Measurements from ENCODE around the gene ADGRL3.

ADGRL3 gene

DNA sequence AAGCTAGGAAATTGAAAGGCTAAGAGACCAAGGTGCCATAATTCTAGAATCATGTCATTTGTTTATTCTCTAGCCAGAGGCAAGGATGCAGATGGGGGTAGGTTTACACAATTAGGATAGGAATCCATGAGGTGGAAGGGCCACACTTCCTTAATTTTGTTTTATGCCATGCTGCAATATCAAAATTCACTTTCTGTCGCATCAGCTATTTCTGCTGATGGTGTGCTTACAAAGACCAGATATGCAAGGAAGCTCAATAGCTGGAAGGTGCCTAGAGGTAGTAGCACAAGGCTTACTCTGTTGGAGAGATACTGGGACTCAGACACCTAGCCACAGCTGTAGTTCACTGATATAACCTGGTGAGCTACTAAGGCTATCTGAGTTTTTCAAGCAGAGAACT is 328.5 kb downstream of the ADGRL3 start:
- Histone ChIP-seq H4K20me1 (ENCODE audit: insufficient read depth, low read length) (no peaks in the 10 kb centered on the region), H3K79me2 (ENCODE audit: low read length) (no peaks in the 10 kb centered on the region)
- TF ChIP-seq CTCF (IDR thresholded peaks at IDR 0.05; ENCODE audit: low read depth, low read length) (no peak), EZH2phosphoT487 (IDR thresholded peaks at IDR 0.05; ENCODE audit: low read depth) (no peak)

DNA sequence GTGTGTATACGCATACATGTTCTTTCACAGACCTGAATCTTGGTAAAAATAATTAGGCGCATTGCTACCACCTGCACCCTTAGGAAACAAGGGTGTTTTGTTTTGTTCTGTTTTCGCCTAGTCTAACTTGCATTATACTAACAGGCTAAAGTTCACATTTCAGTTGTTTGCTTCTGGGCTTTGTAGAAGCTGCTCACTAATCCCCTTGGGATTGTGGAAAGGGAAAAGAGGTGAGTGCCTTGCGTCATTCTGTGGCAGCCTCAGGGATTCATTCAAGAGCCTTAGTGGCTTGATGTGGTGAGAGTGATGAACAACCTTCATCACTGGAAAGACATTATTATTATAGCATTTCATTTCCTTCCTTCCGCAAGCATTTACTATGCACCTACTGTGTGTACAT is 331.1 kb downstream of the ADGRL3 start:
- Histone ChIP-seq H3K4me2 (ENCODE audit: low read length) (no peak overlapping the region), H4K20me1 (ENCODE audit: insufficient read depth, low read length) (no peaks in the 10 kb centered on the region), H3K36me3 (replicated peaks; ENCODE audit: low read depth, low read length) (no peaks in the 10 kb centered on the region), H3K27me3 (ENCODE audit: low read depth, low read length) (no peaks in the 10 kb centered on the region), H3K4me1 (ENCODE audit: low read length) (no peaks in the 10 kb centered on the region), H3K9ac (ENCODE audit: low read length) (no peak overlapping the region), H3K9me3 (ENCODE audit: insufficient read depth, low read length) (no peaks in the 10 kb centered on the region), H2AFZ (ENCODE audit: low read depth, low read length) (no peak overlapping the region), H3K79me2 (ENCODE audit: low read length) (no peaks in the 10 kb centered on the region), H3K4me3 (ENCODE audit: low read length) (no peak overlapping the region), H3K27ac (ENCODE audit: low read length) (no peak overlapping the region)
- TF ChIP-seq CTCF (IDR thresholded peaks at IDR 0.05; ENCODE audit: low read depth, low read length) (no peak), EZH2phosphoT487 (IDR thresholded peaks at IDR 0.05; ENCODE audit: low read depth) (no peak)

More for the DNA sequence above, 328.5 kb downstream of the ADGRL3 start:
- no peak overlapping the region for H3K4me3 ChIP-seq (ENCODE audit: low read length)
- H2AFZ ChIP-seq (ENCODE audit: low read depth, low read length), result no peak overlapping the region
- H3K9ac ChIP-seq (ENCODE audit: low read length), result no peak overlapping the region
- no peak overlapping the region for H3K4me2 ChIP-seq (ENCODE audit: low read length)
- H3K4me1 ChIP-seq (ENCODE audit: low read length), result no peaks in the 10 kb centered on the region
- H3K9me3 ChIP-seq (ENCODE audit: insufficient read depth, low read length), result no peaks in the 10 kb centered on the region
- H3K27me3 ChIP-seq (ENCODE audit: low read depth, low read length), result no peaks in the 10 kb centered on the region
- no peaks in the 10 kb centered on the region for H3K36me3 ChIP-seq (replicated peaks; ENCODE audit: low read depth, low read length)
- no peak overlapping the region for H3K27ac ChIP-seq (ENCODE audit: low read length)

- Histone ChIP-seq H3K9me3 (ENCODE audit: insufficient read depth, low read length) (no peaks in the 10 kb centered on the region), H2AFZ (ENCODE audit: low read depth, low read length) (no peak overlapping the region), H4K20me1 (ENCODE audit: insufficient read depth, low read length) (no peaks in the 10 kb centered on the region), H3K27me3 (ENCODE audit: low read depth, low read length) (no peaks in the 10 kb centered on the region), H3K4me3 (ENCODE audit: low read length) (no peak overlapping the region), H3K27ac (ENCODE audit: low read length) (no peak overlapping the region), H3K4me1 (ENCODE audit: low read length) (no peaks in the 10 kb centered on the region), H3K79me2 (ENCODE audit: low read length) (no peaks in the 10 kb centered on the region), H3K4me2 (ENCODE audit: low read length) (no peak overlapping the region), H3K9ac (ENCODE audit: low read length) (no peak overlapping the region), H3K36me3 (replicated peaks; ENCODE audit: low read depth, low read length) (no peaks in the 10 kb centered on the region)
- TF ChIP-seq CTCF (IDR thresholded peaks at IDR 0.05; ENCODE audit: low read depth, low read length), result no peak
- TF ChIP-seq EZH2phosphoT487 (IDR thresholded peaks at IDR 0.05; ENCODE audit: low read depth), result no peak
Observed at GRCh38 chr4:61532336-61533000, 332.3 kb downstream of the ADGRL3 start.

GRCh38 chr4:61533140-61533539 is 333.0 kb downstream of the ADGRL3 start:
- Histone ChIP-seq H3K27me3 (ENCODE audit: low read depth, low read length) (no peaks in the 10 kb centered on the region), H3K9me3 (ENCODE audit: insufficient read depth, low read length) (no peaks in the 10 kb centered on the region), H4K20me1 (ENCODE audit: insufficient read depth, low read length) (no peaks in the 10 kb centered on the region), H3K4me3 (ENCODE audit: low read length) (no peak overlapping the region), H2AFZ (ENCODE audit: low read depth, low read length) (no peak overlapping the region), H3K36me3 (replicated peaks; ENCODE audit: low read depth, low read length) (no peaks in the 10 kb centered on the region), H3K4me1 (ENCODE audit: low read length) (no peaks in the 10 kb centered on the region), H3K27ac (ENCODE audit: low read length) (no peak overlapping the region), H3K79me2 (ENCODE audit: low read length) (no peaks in the 10 kb centered on the region), H3K4me2 (ENCODE audit: low read length) (no peak overlapping the region), H3K9ac (ENCODE audit: low read length) (no peak overlapping the region)
- TF ChIP-seq CTCF (IDR thresholded peaks at IDR 0.05; ENCODE audit: low read depth, low read length), result no peak

Data from OCI-LY3 (cell line).